ENCODE results near the gene MSH3.
"Not testable (repeated sequence)": the region's sequence is repeated elsewhere in the genome, so short reads cannot be mapped to it uniquely, and the experiment has no call there.

Gene MSH3

DNA sequence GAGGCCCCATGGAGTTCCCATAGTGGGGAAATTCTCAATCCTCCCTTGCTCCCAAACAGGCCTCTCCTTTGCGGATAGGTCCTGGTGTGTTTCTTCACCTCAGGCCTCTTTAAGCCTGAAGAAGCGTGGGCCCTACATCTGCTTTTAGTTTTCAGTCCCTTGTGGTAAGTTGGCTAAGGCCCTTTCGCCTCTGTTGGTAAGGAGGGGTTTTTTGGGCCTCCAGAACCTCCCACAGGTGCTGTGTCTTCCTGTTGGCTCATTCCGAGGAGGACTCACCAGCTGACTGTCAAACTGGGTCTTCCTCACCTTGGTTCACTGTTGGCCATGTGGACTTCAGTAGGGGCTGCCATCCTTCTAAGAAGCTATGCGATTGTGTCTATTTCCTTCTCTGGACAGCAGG lies 56.8 kb downstream of the MSH3 start:
- DNase-seq, result no peak

DNA sequence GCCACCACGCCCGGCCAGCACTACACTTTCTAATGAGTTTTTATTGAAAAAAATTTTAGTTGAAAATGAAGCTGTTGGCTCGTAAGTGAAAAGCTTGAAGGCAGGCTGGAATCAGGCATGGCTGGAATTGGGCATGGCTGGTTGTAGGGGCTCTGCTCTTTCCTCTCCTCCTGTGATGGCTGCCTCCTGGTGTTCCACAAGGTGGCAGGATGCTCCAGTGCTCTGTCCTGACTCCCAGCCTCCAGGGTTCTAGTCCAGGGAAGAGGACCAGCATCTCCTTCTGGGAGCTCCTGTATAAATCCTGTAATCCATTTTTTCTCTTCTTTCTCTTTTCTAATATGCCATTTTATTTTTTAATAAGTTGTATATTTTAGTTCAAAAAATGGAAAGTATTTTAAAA lies 57.5 kb downstream of the MSH3 start:
- no peak for DNase-seq

- DNase-seq, result no peak
Observed at GRCh38 chr5:80712919-80713318, 58.5 kb downstream of the MSH3 start.

DNA sequence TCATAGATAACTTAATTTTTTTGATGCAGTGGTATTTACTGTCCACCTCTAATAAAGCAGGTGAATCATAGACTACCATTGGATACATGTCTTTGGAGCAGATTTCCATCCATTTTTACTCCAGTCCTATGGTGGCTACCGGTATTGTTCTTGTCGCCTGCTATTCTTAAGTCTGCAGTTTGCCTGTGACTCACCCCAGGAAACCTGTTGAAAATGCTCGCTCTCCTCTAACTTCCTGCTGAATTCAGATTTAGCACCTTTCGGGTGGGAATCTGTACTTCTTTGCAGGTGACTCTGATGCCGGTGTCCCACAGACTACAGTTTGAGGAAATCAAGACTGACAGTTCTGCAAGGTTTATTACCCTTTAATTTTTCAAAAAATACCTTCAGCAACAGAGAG lies 59.2 kb downstream of the MSH3 start:
- no peak for DNase-seq

DNA sequence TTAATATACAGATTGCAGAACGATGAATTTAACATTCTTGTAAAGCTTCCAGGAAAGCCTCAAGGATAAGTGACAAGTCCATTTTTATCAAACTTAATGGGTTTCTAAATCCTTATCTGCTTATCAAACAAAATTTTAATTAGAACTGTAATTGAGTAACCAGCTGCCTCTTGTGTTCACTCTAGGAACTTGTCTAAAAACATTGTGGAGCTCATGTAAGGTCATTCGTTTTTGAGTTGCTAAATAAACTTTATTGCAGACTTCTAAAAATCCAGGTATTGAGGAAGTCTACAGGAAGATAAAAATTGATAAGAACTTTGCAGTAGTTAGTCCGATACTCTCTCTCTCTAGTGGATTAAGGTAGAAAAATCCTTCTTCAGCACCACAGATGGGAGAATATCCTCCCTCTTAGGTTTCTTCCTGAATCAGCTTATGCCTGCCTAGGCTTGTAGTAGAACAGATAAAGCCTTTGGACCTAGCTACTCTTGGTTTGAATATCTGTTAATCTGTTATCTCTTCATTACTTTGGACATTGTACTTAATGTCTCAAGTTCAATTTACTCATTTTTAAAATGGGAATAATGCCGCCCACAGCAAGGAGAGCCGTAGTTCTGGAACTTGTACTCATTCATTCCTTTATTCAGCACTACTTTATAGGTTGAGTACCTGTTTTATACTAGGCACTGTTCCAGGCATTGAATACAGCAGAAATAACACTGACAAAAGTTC lies 60.3 kb downstream of the MSH3 start:
- DNase-seq, result no peak

DNA sequence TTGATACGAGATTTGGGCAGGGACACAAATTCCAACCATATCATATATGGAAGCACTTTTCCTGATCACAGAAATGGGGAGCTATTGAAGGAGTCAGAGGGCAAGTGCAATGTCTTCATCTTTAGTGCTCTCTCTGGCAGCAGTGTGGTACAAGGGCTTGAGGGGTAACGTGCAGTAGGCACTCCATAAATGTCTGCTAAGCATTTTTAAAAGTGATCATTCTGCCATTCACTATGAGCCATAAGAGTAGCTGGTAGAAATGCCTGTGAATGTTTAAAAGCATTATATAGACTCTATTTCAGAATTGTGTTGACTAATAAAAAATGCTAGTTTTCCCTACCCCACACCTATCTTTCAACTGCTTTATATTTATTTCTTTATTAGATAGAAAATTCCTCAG lies 61.4 kb downstream of the MSH3 start:
- no peak for DNase-seq

GRCh38 chr5:80720181-80720580 lies 65.7 kb downstream of the MSH3 start:
- DNase-seq, result no peak

GRCh38 chr5:80722916-80723315 lies 68.5 kb downstream of the MSH3 start:
- no peak for DNase-seq

GRCh38 chr5:80725446-80725845 lies 71.0 kb downstream of the MSH3 start:
- no peak for DNase-seq

GRCh38 chr5:80736730-80737129 lies 82.3 kb downstream of the MSH3 start:
- no peak for DNase-seq

GRCh38 chr5:80738466-80738865 lies 84.0 kb downstream of the MSH3 start:
- no peak for DNase-seq

- no peak for DNase-seq
Observed at GRCh38 chr5:80739057-80739456, 84.6 kb downstream of the MSH3 start.

DNA sequence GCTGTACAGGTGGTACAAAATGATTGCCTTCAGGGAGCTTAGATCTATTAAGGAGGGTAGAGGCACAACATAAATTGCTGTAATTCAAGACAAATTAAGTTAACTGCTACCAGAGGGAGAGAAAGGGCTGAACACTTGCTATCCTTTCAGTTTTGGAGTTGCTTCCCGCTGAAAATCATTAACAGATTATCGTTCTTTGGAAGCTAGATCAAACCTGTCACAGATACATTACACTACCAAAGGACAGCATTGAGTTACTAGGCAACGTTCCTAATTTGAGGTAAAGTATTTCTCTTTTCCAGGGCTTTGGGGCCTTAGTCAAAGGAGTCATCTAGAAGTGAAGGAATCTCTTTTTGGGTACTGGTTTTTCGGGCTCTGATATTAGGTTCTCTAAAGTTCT lies 85.0 kb downstream of the MSH3 start:
- DNase-seq, result no peak

GRCh38 chr5:80739898-80740297 lies 85.4 kb downstream of the MSH3 start:
- DNase-seq, result no peak

DNA sequence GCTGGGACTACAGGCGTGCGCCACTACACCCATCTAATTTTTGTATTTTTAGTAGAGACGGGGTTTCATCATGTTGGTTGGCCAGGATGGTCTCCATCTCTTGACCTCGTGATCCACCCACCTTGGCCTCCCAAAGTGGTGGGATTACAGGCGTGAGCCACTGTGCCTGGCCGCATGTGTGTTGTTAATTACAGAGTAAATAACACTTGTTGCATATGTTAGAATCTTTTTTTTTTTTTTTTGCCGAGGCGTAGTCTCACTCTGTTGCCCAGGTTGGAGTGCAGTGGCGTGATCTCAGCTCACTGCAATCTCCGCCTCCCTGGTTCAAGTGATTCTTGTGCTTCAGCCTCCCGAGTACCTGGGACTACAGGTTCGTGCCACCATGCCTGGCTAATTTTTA lies 86.0 kb downstream of the MSH3 start:
- DNase-seq, result not testable (repeated sequence)

DNA sequence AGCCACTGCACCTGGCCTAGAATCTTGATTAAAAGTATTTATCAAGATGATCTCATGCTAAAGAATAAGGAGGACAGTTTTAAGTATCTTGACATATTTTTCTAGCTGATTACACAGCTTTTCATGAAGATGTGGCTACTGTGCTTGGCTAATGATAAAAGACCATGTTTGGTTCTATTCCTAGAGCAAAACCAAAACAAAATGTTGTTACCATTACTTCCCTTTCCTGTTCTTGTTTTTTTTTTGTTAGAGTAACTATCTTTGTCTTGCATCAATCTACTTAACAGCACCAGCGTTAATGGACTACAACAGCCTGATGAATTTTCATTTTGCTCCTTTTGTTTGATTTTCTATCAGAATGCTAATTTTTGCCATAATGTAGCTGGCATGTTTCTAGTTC lies 86.5 kb downstream of the MSH3 start:
- no peak for DNase-seq

DNA sequence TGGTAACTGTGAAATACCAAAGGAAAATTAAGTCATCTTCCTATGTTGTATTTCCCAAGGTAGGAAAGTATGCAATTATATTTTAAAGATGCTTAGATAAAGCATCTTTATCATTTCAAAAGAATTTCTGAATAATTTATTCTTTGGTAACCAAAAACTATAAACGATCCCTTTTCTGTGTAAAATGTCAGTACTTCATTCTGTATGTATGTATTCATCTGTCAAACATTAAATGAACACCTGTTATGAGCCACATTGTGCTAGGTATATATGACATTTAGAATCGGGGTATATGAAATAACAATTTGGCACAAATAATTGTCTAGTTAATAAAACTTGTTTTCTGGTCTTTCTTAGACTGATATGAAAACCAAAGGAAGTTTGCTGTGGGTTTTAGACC lies 89.7 kb downstream of the MSH3 start:
- DNase-seq, result no peak

- DNase-seq, result no peak
Observed at GRCh38 chr5:80745490-80745889, 91.0 kb downstream of the MSH3 start.

- DNase-seq, result no peak
Observed at GRCh38 chr5:80747922-80748321, 93.5 kb downstream of the MSH3 start.

GRCh38 chr5:80752427-80752826 lies 98.0 kb downstream of the MSH3 start:
- no peak for DNase-seq

DNA sequence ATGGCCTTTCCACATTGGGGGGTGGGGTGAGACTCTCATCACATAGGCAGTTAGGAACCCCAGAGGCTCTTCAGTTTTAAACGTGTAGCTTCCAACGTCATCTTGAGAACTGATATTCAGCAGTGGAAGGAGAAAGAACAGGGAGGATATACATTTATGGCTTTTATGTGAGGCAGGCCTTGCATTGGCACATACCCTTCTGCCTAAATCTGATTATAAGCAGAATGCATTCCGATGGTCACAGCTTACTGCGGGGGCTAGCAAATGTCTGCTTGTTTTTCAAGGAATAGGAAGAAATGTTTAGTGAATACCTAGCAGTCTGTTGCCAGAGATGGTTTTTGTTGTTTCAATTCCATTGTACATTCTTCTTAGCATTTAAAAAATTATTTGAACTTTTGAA lies 99.3 kb downstream of the MSH3 start:
- no peak for DNase-seq

GRCh38 chr5:80754900-80755299 lies 100.4 kb downstream of the MSH3 start:
- DNase-seq, result no peak

DNA sequence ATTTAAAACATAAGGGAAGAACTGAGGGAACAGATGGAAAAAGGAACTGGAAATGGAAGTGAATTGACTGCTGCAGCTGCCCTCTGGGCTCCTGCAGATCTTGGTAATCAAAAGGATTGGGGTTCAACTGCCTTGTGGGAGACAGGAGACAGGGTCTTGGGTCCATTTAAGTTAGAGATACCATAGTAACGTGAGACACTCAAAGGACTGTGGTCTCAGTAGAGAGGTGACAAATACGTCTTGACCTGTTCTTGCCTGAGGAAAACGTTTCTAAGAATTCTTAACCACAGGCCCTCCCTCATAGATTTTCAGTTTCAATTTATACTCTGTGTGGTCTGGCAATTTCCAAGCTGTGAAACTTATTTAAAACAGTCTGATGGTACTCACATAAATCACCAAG lies 101.2 kb downstream of the MSH3 start:
- DNase-seq, result no peak

GRCh38 chr5:80756292-80756691 lies 101.8 kb downstream of the MSH3 start:
- DNase-seq, result no peak

GRCh38 chr5:80757290-80757689 lies 102.8 kb downstream of the MSH3 start:
- no peak for DNase-seq
